ENCODE data around the gene PLXDC2.

- TF ChIP-seq CTCF (IDR thresholded peaks at IDR 0.05; ENCODE audit: borderline replicate concordance, extremely low read depth, low read length, poor library complexity, severe bottlenecking) (no peak), EZH2 (IDR thresholded peaks at IDR 0.05; ENCODE audit: borderline replicate concordance, low read depth, low read length, severe bottlenecking) (no peak)
These were observed 328.0 kb downstream of the PLXDC2 start for GRCh38 chr10:20144268-20144667.

All from DND-41 (cell line).